ENCODE measurements around the gene FOXP1.

The FOXP1 gene

GRCh38 chr3:71062952-71063772, 520.4 kb downstream of the FOXP1 start:
- DNase-seq: peak; percentile 22

GRCh38 chr3:71062037-71062932, 521.2 kb downstream of the FOXP1 start:
- no peak for DNase-seq

- DNase-seq: no peak
These were observed 521.9 kb downstream of the FOXP1 start for GRCh38 chr3:71061581-71061980.

- no peak for DNase-seq
These were observed 522.5 kb downstream of the FOXP1 start for GRCh38 chr3:71061037-71061436.

- no peak for DNase-seq
These were observed 523.0 kb downstream of the FOXP1 start for GRCh38 chr3:71060536-71060935.

- no peak for DNase-seq
These were observed 526.0 kb downstream of the FOXP1 start for GRCh38 chr3:71057526-71057894.

- no peak for DNase-seq
These were observed 527.2 kb downstream of the FOXP1 start for GRCh38 chr3:71056327-71056726.

GRCh38 chr3:71055257-71056001, 528.1 kb downstream of the FOXP1 start:
- no peak for DNase-seq

- no peak for DNase-seq
These were observed 529.2 kb downstream of the FOXP1 start for GRCh38 chr3:71054312-71054711.

GRCh38 chr3:71053495-71053894, 530.0 kb downstream of the FOXP1 start:
- no peak for DNase-seq

- DNase-seq: no peak
These were observed 530.8 kb downstream of the FOXP1 start for GRCh38 chr3:71052716-71053115.

GRCh38 chr3:71051893-71052687, 531.4 kb downstream of the FOXP1 start:
- DNase-seq: no peak

- no peak for DNase-seq
These were observed 532.3 kb downstream of the FOXP1 start for GRCh38 chr3:71051259-71051595.

- DNase-seq: peak; percentile 50
These were observed 532.8 kb downstream of the FOXP1 start for GRCh38 chr3:71050538-71051258.

GRCh38 chr3:71050166-71050537, 533.4 kb downstream of the FOXP1 start:
- no peak for DNase-seq

- no peak for DNase-seq
These were observed 534.6 kb downstream of the FOXP1 start for GRCh38 chr3:71048948-71049347.

GRCh38 chr3:71047616-71048531, 535.7 kb downstream of the FOXP1 start:
- DNase-seq: no peak

GRCh38 chr3:71046791-71047190, 536.7 kb downstream of the FOXP1 start:
- DNase-seq: no peak

GRCh38 chr3:71045917-71046282, 537.6 kb downstream of the FOXP1 start:
- DNase-seq: peak; percentile 44

- DNase-seq: no peak
These were observed 538.2 kb downstream of the FOXP1 start for GRCh38 chr3:71045212-71045916.
